HepG2 (cell line): ENCODE results near the gene RPS5. TPM values are rescaled to one million over a fixed set of nuclear protein-coding genes. Genes with fewer than 3 reads are reported as not detected.

Experiments used
- AHR ChIP-seq: IDR thresholded peaks from 2 replicates; pipeline ENCODE4 v1.6.1; 2018; ENCODE audit warnings: missing genetic modification reagents, missing compliant biosample characterization
- ATF4 ChIP-seq, 2 experiments: fragments of 450-650 bp in 1 of 2; sonication (generic) in 1 of 2; formaldehyde crosslinking; IDR thresholded peaks; 2 replicates each; pipeline versions ENCODE4 v1.5.0 to v1.8.0; 2020 to 2022; ENCODE audit warnings: mild to moderate bottlenecking in 1 of 2, missing genetic modification reagents in 1 of 2
- DRAP1 ChIP-seq: IDR thresholded peaks from 2 replicates; pipeline ENCODE4 v1.6.1; 2016; ENCODE audit warnings: missing genetic modification reagents, missing compliant biosample characterization
- GLI4 ChIP-seq: sonication (generic); formaldehyde crosslinking; IDR thresholded peaks from 2 replicates; pipeline ENCODE4 v1.5.1; 2020; ENCODE audit warnings: missing genetic modification reagents, mild to moderate bottlenecking, moderate library complexity, borderline replicate concordance
- KLF16 ChIP-seq, 2 experiments: sonication (generic) in 1 of 2; formaldehyde crosslinking in 1 of 2; IDR thresholded peaks; 2 replicates each; pipeline versions ENCODE4 v1.6.1 to v1.8.0; 2016 to 2023; ENCODE audit warnings: missing genetic modification reagents in 2 of 2, missing compliant biosample characterization in 1 of 2
- POLR2AphosphoS5 ChIP-seq: IDR thresholded peaks from 2 replicates; pipeline ENCODE4 v1.6.1; 2012; ENCODE audit warnings: low read depth, low read length
- RBM22 ChIP-seq: fragments of 200-400 bp; formaldehyde crosslinking; optimal IDR thresholded peaks from 2 replicates; pipeline ENCODE3; 2017; ENCODE audit warnings: mild to moderate bottlenecking, low read length, moderate library complexity
- RXRB ChIP-seq: IDR thresholded peaks from 2 replicates; pipeline ENCODE4 v1.6.1; 2016; ENCODE audit warnings: borderline replicate concordance, missing genetic modification reagents, missing compliant biosample characterization
- ZMYM3 ChIP-seq: sonication (generic); formaldehyde crosslinking; IDR thresholded peaks from 2 replicates; pipeline ENCODE4 v1.5.1; 2020; ENCODE audit warnings: mild to moderate bottlenecking, missing genetic modification reagents
- ZNF235 ChIP-seq: sonication (generic); formaldehyde crosslinking; IDR thresholded peaks from 2 replicates; pipeline ENCODE4 v1.8.1; 2023; ENCODE audit warnings: mild to moderate bottlenecking, missing genetic modification reagents, borderline replicate concordance
- polyA plus RNA-seq, 8 experiments: library from polyadenylated mRNA; depleted of rRNA in 3 of 8; stranded (reverse) in 7 of 8; unstranded in 1 of 8; fragments of >200 nt; fragmentation: Illumina TruSeq in 4 of 8; extraction: Trizol in 4 of 8; gene quantifications; 2 replicates each; pipeline versions ENCODE4 v1.2.1 to v1.2.3, GENCODE V29; 2011 to 2016; ENCODE audit warnings: low read depth in 4 of 8, missing spikeins in 1 of 8, mixed read lengths in 1 of 8; ENCODE audit not compliant: insufficient read depth in 1 of 8
- total RNA-seq, 5 experiments: library from RNA; depleted of rRNA; stranded (reverse); fragments of >200 nt; fragmentation: Illumina TruSeq; extraction: Trizol; gene quantifications; 2 replicates each; pipeline ENCODE4 v1.2.3, GENCODE V29; 2016; ENCODE audit warnings: low read depth in 1 of 5
- TF ChIP-seq, protein P1 (sequence below): sonication (generic); formaldehyde crosslinking; IDR thresholded peaks from 2 replicates; pipeline ENCODE4 v1.5.1; 2020; ENCODE audit warnings: mild to moderate bottlenecking, missing genetic modification reagents, borderline replicate concordance
- TF ChIP-seq, protein P2 (sequence below): sonication (generic); formaldehyde crosslinking; IDR thresholded peaks from 2 replicates; pipeline ENCODE4 v1.4.0; 2020; ENCODE audit warnings: mild to moderate bottlenecking, missing genetic modification reagents, borderline replicate concordance
- TF ChIP-seq, protein P3 (sequence below): sonication (generic); formaldehyde crosslinking; IDR thresholded peaks from 2 replicates; pipeline ENCODE4 v1.9.0; 2022; ENCODE audit warnings: missing genetic modification reagents, mild to moderate bottlenecking, borderline replicate concordance
- TF ChIP-seq, protein P4 (sequence below): sonication (generic); formaldehyde crosslinking; IDR thresholded peaks from 2 replicates; pipeline ENCODE4 v1.8.1; 2023; ENCODE audit warnings: mild to moderate bottlenecking, inconsistent platforms, moderate library complexity, missing genetic modification reagents, borderline replicate concordance

The RPS5 gene
- total and polyA plus RNA-seq, 2 of the 13 experiments (the other 11 are each of a cell fraction or from before 2014, with no cell fraction given) = 1,544 to 4,408 TPM

GRCh38 chr19:58362272-58362994, 24.6 kb upstream of the RPS5 start, which contains the start of gene ZNF497 (continued):
- TF ChIP-seq RBM22 (peak; percentile 100), KLF16 (CRISPR knock-in tag; IDR thresholded peaks at IDR 0.05) (peak in 1 of 2 experiments; percentile 35; a peak in 1 of 4 replicates), ZNF235 (CRISPR knock-in tag) (no peak), DRAP1 (peak; percentile 31; the same call in 1 of the 2 replicates), ATF4 (CRISPR knock-in tag; IDR thresholded peaks at IDR 0.05) (0 out of 4 replicates have a peak, but pooled peaks of 1 of the 2 experiments have one; percentile 19), ZMYM3 (CRISPR knock-in tag) (no peak), GLI4 (CRISPR knock-in tag) (0 out of 2 replicates have a peak, but pooled peaks have one; percentile 67), AHR (no peak; the same call in 1 of the 2 replicates), POLR2AphosphoS5 (peak; percentile 79), RXRB (CRISPR knock-in tag) (peak; percentile 30; the same call in 1 of the 2 replicates)
- TF ChIP-seq, protein P1, sequence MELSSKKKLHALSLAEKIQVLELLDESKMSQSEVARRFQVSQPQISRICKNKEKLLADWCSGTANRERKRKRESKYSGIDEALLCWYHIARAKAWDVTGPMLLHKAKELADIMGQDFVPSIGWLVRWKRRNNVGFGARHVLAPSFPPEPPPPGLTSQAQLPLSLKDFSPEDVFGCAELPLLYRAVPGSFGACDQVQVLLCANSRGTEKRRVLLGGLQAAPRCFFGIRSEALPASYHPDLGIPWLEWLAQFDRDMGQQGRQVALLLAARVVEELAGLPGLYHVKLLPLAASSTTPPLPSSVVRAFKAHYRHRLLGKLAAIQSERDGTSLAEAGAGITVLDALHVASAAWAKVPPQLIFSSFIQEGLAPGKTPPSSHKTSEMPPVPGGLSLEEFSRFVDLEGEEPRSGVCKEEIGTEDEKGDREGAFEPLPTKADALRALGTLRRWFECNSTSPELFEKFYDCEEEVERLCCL (CRISPR knock-in tag) = no peak
- TF ChIP-seq, protein P2, sequence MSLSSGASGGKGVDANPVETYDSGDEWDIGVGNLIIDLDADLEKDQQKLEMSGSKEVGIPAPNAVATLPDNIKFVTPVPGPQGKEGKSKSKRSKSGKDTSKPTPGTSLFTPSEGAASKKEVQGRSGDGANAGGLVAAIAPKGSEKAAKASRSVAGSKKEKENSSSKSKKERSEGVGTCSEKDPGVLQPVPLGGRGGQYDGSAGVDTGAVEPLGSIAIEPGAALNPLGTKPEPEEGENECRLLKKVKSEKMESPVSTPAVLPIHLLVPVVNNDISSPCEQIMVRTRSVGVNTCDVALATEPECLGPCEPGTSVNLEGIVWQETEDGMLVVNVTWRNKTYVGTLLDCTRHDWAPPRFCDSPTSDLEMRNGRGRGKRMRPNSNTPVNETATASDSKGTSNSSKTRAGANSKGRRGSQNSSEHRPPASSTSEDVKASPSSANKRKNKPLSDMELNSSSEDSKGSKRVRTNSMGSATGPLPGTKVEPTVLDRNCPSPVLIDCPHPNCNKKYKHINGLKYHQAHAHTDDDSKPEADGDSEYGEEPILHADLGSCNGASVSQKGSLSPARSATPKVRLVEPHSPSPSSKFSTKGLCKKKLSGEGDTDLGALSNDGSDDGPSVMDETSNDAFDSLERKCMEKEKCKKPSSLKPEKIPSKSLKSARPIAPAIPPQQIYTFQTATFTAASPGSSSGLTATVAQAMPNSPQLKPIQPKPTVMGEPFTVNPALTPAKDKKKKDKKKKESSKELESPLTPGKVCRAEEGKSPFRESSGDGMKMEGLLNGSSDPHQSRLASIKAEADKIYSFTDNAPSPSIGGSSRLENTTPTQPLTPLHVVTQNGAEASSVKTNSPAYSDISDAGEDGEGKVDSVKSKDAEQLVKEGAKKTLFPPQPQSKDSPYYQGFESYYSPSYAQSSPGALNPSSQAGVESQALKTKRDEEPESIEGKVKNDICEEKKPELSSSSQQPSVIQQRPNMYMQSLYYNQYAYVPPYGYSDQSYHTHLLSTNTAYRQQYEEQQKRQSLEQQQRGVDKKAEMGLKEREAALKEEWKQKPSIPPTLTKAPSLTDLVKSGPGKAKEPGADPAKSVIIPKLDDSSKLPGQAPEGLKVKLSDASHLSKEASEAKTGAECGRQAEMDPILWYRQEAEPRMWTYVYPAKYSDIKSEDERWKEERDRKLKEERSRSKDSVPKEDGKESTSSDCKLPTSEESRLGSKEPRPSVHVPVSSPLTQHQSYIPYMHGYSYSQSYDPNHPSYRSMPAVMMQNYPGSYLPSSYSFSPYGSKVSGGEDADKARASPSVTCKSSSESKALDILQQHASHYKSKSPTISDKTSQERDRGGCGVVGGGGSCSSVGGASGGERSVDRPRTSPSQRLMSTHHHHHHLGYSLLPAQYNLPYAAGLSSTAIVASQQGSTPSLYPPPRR = 0 out of 2 replicates have a peak, but pooled peaks have one; percentile 22
- TF ChIP-seq, protein P3, sequence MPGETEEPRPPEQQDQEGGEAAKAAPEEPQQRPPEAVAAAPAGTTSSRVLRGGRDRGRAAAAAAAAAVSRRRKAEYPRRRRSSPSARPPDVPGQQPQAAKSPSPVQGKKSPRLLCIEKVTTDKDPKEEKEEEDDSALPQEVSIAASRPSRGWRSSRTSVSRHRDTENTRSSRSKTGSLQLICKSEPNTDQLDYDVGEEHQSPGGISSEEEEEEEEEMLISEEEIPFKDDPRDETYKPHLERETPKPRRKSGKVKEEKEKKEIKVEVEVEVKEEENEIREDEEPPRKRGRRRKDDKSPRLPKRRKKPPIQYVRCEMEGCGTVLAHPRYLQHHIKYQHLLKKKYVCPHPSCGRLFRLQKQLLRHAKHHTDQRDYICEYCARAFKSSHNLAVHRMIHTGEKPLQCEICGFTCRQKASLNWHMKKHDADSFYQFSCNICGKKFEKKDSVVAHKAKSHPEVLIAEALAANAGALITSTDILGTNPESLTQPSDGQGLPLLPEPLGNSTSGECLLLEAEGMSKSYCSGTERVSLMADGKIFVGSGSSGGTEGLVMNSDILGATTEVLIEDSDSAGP (CRISPR knock-in tag) = no peak; the same call in none of the 2 replicates
- TF ChIP-seq, protein P4, sequence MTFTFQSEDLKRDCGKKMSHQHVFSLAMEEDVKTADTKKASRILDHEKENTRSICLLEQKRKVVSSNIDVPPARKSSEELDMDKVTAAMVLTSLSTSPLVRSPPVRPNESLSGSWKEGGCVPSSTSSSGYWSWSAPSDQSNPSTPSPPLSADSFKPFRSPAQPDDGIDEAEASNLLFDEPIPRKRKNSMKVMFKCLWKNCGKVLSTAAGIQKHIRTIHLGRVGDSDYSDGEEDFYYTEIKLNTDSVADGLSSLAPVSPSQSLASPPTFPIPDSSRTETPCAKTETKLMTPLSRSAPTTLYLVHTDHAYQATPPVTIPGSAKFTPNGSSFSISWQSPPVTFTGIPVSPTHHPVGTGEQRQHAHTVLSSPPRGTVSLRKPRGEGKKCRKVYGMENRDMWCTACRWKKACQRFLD = peak; percentile 87
